ENCODE measurements around the gene TMEM132D.

TMEM132D gene

GRCh38 chr12:129530517-129530916 lies 373.3 kb downstream of the TMEM132D start:
- Histone ChIP-seq H3K36me3 (ENCODE audit: control insufficient read depth in 2 of 2, insufficient read depth in 1 of 2, low read length in 2 of 2) (no peaks in the 10 kb centered on the region), H3K9me3 (ENCODE audit: control insufficient read depth, insufficient read depth, low read depth, low read length) (no peaks in the 10 kb centered on the region), H3K4me1 (ENCODE audit: control insufficient read depth, insufficient read depth, low read length) (no peaks in the 10 kb centered on the region), H3K4me3 (ENCODE audit: low read depth, low read length) (no peak overlapping the region), H3K27ac (ENCODE audit: extremely low read depth, low read depth, low read length) (no peak overlapping the region)
- ChIA-PET POLR2A (no interaction called here), CTCF (no interaction called here)
- TF ChIP-seq ZBTB26 (tag by site-specific recombination; optimal IDR thresholded peaks at IDR 0.05), result no peak
- no peak for TF ChIP-seq SP7 (tag by site-specific recombination; IDR thresholded peaks at IDR 0.05)
- TF ChIP-seq ZNF707 (tag by site-specific recombination; IDR thresholded peaks at IDR 0.05), result no peak
- TF ChIP-seq GLI4 (tag by site-specific recombination; IDR thresholded peaks at IDR 0.05), result no peak
- TF ChIP-seq SCRT1 (tag by site-specific recombination; IDR thresholded peaks at IDR 0.05; ENCODE audit: borderline replicate concordance), result no peak
- TF ChIP-seq ZNF214 (tag by site-specific recombination; IDR thresholded peaks at IDR 0.05; ENCODE audit: borderline replicate concordance), result no peak
- TF ChIP-seq ZNF560 (tag by site-specific recombination; IDR thresholded peaks at IDR 0.05; ENCODE audit: borderline replicate concordance), result no peak
- TF ChIP-seq ZNF148 (tag by site-specific recombination; IDR thresholded peaks at IDR 0.05; ENCODE audit: borderline replicate concordance), result no peak
- no peak for TF ChIP-seq ZNF654 (tag by site-specific recombination; IDR thresholded peaks at IDR 0.05; ENCODE audit: low read depth)
- TF ChIP-seq ZNF324 (tag by site-specific recombination; IDR thresholded peaks at IDR 0.05), result no peak
- no peak for TF ChIP-seq ZNF335 (tag by site-specific recombination; conservative IDR thresholded peaks at IDR 0.05)

DNA sequence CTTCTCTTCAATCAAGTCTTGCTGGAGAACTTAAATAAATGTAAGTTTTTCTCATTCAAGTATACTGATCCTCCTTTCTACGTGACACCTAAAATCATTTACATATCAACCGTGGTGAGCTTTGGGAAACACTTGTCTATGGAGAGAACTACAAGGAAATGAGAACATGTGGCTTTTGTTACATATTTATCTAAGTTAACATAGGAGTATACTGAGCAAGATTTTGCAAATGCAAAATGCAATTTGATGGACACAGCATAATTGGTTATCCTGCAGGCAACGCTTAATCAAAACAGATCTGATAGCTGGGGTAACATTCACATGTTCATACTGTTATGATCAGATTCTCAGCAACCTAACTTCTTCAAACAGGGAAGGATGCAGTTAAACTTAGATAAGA lies 376.3 kb downstream of the TMEM132D start:
- Histone ChIP-seq H3K9me3 (ENCODE audit: control insufficient read depth, insufficient read depth, low read depth, low read length) (no peaks in the 10 kb centered on the region), H3K36me3 (ENCODE audit: control insufficient read depth in 2 of 2, insufficient read depth in 1 of 2, low read length in 2 of 2) (no peaks in the 10 kb centered on the region), H3K4me3 (ENCODE audit: low read depth, low read length) (no peak overlapping the region), H3K4me1 (ENCODE audit: control insufficient read depth, insufficient read depth, low read length) (no peaks in the 10 kb centered on the region), H3K27ac (ENCODE audit: extremely low read depth, low read depth, low read length) (no peak overlapping the region)
- ChIA-PET POLR2A (no interaction called here), CTCF (no interaction called here)
- TF ChIP-seq ZNF37A (tag by site-specific recombination; IDR thresholded peaks at IDR 0.05) (no peak), KLF10 (tag by site-specific recombination; IDR thresholded peaks at IDR 0.05) (no peak), ZNF221 (tag by site-specific recombination; IDR thresholded peaks at IDR 0.05; ENCODE audit: borderline replicate concordance) (no peak), ZBTB1 (tag by site-specific recombination; IDR thresholded peaks at IDR 0.05) (no peak), ZNF571 (tag by site-specific recombination; IDR thresholded peaks at IDR 0.05) (no peak), ZNF510 (tag by site-specific recombination; IDR thresholded peaks at IDR 0.05; ENCODE audit: insufficient replicate concordance) (no peak), ZNF174 (tag by site-specific recombination; IDR thresholded peaks at IDR 0.05) (no peak)
- TF ChIP-seq, protein P1, sequence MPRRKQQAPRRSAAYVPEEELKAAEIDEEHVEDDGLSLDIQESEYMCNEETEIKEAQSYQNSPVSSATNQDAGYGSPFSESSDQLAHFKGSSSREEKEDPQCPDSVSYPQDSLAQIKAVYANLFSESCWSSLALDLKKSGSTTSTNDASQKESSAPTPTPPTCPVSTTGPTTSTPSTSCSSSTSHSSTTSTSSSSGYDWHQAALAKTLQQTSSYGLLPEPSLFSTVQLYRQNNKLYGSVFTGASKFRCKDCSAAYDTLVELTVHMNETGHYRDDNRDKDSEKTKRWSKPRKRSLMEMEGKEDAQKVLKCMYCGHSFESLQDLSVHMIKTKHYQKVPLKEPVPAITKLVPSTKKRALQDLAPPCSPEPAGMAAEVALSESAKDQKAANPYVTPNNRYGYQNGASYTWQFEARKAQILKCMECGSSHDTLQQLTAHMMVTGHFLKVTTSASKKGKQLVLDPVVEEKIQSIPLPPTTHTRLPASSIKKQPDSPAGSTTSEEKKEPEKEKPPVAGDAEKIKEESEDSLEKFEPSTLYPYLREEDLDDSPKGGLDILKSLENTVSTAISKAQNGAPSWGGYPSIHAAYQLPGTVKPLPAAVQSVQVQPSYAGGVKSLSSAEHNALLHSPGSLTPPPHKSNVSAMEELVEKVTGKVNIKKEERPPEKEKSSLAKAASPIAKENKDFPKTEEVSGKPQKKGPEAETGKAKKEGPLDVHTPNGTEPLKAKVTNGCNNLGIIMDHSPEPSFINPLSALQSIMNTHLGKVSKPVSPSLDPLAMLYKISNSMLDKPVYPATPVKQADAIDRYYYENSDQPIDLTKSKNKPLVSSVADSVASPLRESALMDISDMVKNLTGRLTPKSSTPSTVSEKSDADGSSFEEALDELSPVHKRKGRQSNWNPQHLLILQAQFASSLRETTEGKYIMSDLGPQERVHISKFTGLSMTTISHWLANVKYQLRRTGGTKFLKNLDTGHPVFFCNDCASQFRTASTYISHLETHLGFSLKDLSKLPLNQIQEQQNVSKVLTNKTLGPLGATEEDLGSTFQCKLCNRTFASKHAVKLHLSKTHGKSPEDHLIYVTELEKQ (tag by site-specific recombination; IDR thresholded peaks at IDR 0.05; ENCODE audit: borderline replicate concordance), result no peak

Measured in HEK293 (cell line).